KMS-11 (cell line): ENCODE results near the gene AKAP13.

Experiments used
- H2AFZ ChIP-seq: fragments of 200-600 bp; sonication (generic); 2 replicates; pipeline ENCODE4 v1.6.1; 2016; ENCODE audit warnings: antibody characterized with exemption, mixed run types, low read depth
- H3K27ac ChIP-seq: fragments of 200-600 bp; sonication (generic); 2 replicates; pipeline ENCODE4 v1.6.1; 2016; ENCODE audit warnings: mild to moderate bottlenecking, mixed run types
- H3K27me3 ChIP-seq: fragments of 200-600 bp; sonication (generic); 2 replicates; pipeline ENCODE4 v1.6.1; 2017; ENCODE audit warnings: mild to moderate bottlenecking, low read depth, mixed run types, moderate library complexity; ENCODE audit not compliant: insufficient read depth
- H3K36me3 ChIP-seq: fragments of 200-600 bp; sonication (generic); 2 replicates; pipeline ENCODE4 v1.6.1; 2017; ENCODE audit warnings: mild to moderate bottlenecking, mixed run types; ENCODE audit not compliant: insufficient read depth
- H3K4me1 ChIP-seq: fragments of 200-600 bp; sonication (generic); 2 replicates; pipeline ENCODE4 v1.6.1; 2016; ENCODE audit warnings: mild to moderate bottlenecking, low read depth, mixed run types; ENCODE audit not compliant: poor library complexity, severe bottlenecking
- H3K4me2 ChIP-seq: fragments of 200-600 bp; sonication (generic); 2 replicates; pipeline ENCODE4 v1.7.0; 2016; ENCODE audit warnings: mild to moderate bottlenecking, mixed run types
- H3K4me3 ChIP-seq: fragments of 200-600 bp; sonication (generic); IDR thresholded peaks from 2 replicates; pipeline ENCODE4 v1.6.1; 2017; ENCODE audit warnings: low read depth, low read length, mixed read lengths; ENCODE audit not compliant: insufficient read depth
- H3K79me2 ChIP-seq: fragments of 200-600 bp; sonication (generic); 2 replicates; pipeline ENCODE4 v1.6.1; 2016; ENCODE audit warnings: low read depth, mixed run types; ENCODE audit not compliant: insufficient read depth
- H3K9ac ChIP-seq: fragments of 200-600 bp; sonication (generic); 2 replicates; pipeline ENCODE4 v1.6.1; 2016; ENCODE audit warnings: mild to moderate bottlenecking, mixed run types
- H4K20me1 ChIP-seq: fragments of 200-600 bp; sonication (generic); 2 replicates; pipeline ENCODE4 v1.6.1; 2016; ENCODE audit warnings: mild to moderate bottlenecking, mixed run types; ENCODE audit not compliant: insufficient read depth
- CTCF ChIP-seq: fragments of 200-600 bp; sonication (generic); conservative IDR thresholded peaks from 2 replicates; pipeline ENCODE4 v1.6.1; 2017; ENCODE audit warnings: low read depth, mild to moderate bottlenecking, antibody characterized with exemption, low read length, moderate library complexity, mixed read lengths

Gene AKAP13

GRCh38 chr15:85333132-85333831 is 47.1 kb upstream of the AKAP13 start:
- H2AFZ ChIP-seq = no peak overlapping the region
- H3K9ac ChIP-seq = no peak overlapping the region
- H3K36me3 ChIP-seq = no peaks in the 10 kb centered on the region
- H3K4me1 ChIP-seq = peaks cover 29% of the 10 kb centered on the region
- H3K79me2 ChIP-seq = no peaks in the 10 kb centered on the region
- no peak for TF ChIP-seq CTCF
- no peaks in the 10 kb centered on the region for H3K27me3 ChIP-seq
- H3K4me3 ChIP-seq = no peak overlapping the region
- no peak overlapping the region for H3K27ac ChIP-seq
- H4K20me1 ChIP-seq = no peaks in the 10 kb centered on the region
- H3K4me2 ChIP-seq = no peak overlapping the region

GRCh38 chr15:85334241-85334640 is 46.2 kb upstream of the AKAP13 start:
- no peak for TF ChIP-seq CTCF

GRCh38 chr15:85335193-85335942 is 45.0 kb upstream of the AKAP13 start:
- no peaks in the 10 kb centered on the region for H3K79me2 ChIP-seq
- H3K9ac ChIP-seq = no peak overlapping the region
- H3K4me1 ChIP-seq = peaks cover 15% of the 10 kb centered on the region
- TF ChIP-seq CTCF = no peak
- H3K4me3 ChIP-seq = no peak overlapping the region
- no peak overlapping the region for H3K4me2 ChIP-seq
- no peaks in the 10 kb centered on the region for H3K36me3 ChIP-seq
- H4K20me1 ChIP-seq = no peaks in the 10 kb centered on the region
- H2AFZ ChIP-seq = no peak overlapping the region
- no peak overlapping the region for H3K27ac ChIP-seq
- no peaks in the 10 kb centered on the region for H3K27me3 ChIP-seq

More at GRCh38 chr15:85334241-85334640, 46.2 kb upstream of the AKAP13 start:
- no peak overlapping the region for H3K4me2 ChIP-seq
- no peak overlapping the region for H3K4me3 ChIP-seq
- no peak overlapping the region for H2AFZ ChIP-seq
- H3K4me1 ChIP-seq = peaks cover 21% of the 10 kb centered on the region
- no peaks in the 10 kb centered on the region for H3K36me3 ChIP-seq
- no peak overlapping the region for H3K9ac ChIP-seq
- H3K27ac ChIP-seq = no peak overlapping the region
- H3K27me3 ChIP-seq = no peaks in the 10 kb centered on the region
- no peaks in the 10 kb centered on the region for H4K20me1 ChIP-seq
- no peaks in the 10 kb centered on the region for H3K79me2 ChIP-seq

- Histone ChIP-seq H3K4me2 (no peak overlapping the region), H3K79me2 (no peaks in the 10 kb centered on the region), H4K20me1 (no peaks in the 10 kb centered on the region), H3K27me3 (no peaks in the 10 kb centered on the region), H3K9ac (no peak overlapping the region), H2AFZ (no peak overlapping the region), H3K27ac (no peak overlapping the region), H3K4me1 (peaks cover under 1% of the 10 kb centered on the region), H3K36me3 (no peaks in the 10 kb centered on the region), H3K4me3 (no peak overlapping the region)
- TF ChIP-seq CTCF = no peak
These were observed 43.5 kb upstream of the AKAP13 start for GRCh38 chr15:85336880-85337279.
